Lower leg skin (tissue), 3 donors: ENCODE data around the gene PLPPR1.

ENCODE experiments used
- POLR2A ChIP-seq, 2 donors: fragments of 450-650 bp; IDR thresholded peaks; one replicate each; pipeline ENCODE4 v1.6.1; 2016 to 2017; ENCODE audit warnings: antibody characterized with exemption in 2 of 2, mild to moderate bottlenecking in 1 of 2, moderate library complexity in 1 of 2
- TF ChIP-seq, protein P1 (sequence below), 3 donors: fragments of 450-650 bp; IDR thresholded peaks; one replicate each; pipeline ENCODE4 v1.5.1; 2016; ENCODE audit warnings: antibody characterized with exemption in 3 of 3, mild to moderate bottlenecking in 3 of 3, moderate library complexity in 2 of 3

- no peak for TF ChIP-seq POLR2A (IDR thresholded peaks at IDR 0.05)
- TF ChIP-seq, protein P1, sequence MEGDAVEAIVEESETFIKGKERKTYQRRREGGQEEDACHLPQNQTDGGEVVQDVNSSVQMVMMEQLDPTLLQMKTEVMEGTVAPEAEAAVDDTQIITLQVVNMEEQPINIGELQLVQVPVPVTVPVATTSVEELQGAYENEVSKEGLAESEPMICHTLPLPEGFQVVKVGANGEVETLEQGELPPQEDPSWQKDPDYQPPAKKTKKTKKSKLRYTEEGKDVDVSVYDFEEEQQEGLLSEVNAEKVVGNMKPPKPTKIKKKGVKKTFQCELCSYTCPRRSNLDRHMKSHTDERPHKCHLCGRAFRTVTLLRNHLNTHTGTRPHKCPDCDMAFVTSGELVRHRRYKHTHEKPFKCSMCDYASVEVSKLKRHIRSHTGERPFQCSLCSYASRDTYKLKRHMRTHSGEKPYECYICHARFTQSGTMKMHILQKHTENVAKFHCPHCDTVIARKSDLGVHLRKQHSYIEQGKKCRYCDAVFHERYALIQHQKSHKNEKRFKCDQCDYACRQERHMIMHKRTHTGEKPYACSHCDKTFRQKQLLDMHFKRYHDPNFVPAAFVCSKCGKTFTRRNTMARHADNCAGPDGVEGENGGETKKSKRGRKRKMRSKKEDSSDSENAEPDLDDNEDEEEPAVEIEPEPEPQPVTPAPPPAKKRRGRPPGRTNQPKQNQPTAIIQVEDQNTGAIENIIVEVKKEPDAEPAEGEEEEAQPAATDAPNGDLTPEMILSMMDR (IDR thresholded peaks at IDR 0.05), result no peak
Measured at GRCh38 chr9:101083448-101084202, 55.1 kb downstream of the PLPPR1 start.
